HepG2 (cell line): ENCODE results near the gene CELF4.

Experiments used
- CEBPB ChIP-seq: IDR thresholded peaks from 2 replicates; pipeline ENCODE4 v1.6.1; 2011; ENCODE audit warnings: low read depth, low read length, improper control_type of control experiment, borderline replicate concordance
- JUN ChIP-seq: sonication (generic); formaldehyde crosslinking; IDR thresholded peaks from 2 replicates; pipeline ENCODE4 v1.4.0; 2020; ENCODE audit warnings: mild to moderate bottlenecking, missing genetic modification reagents
- KAT8 ChIP-seq: IDR thresholded peaks from 2 replicates; pipeline ENCODE4 v1.6.1; 2016; ENCODE audit warnings: missing genetic modification reagents, missing compliant biosample characterization
- KDM5A ChIP-seq: fragments of 200-600 bp; sonication (generic); IDR thresholded peaks from 2 replicates; pipeline ENCODE4 v1.7.0; 2018; ENCODE audit warnings: antibody characterized with exemption, mild to moderate bottlenecking, low read length, borderline replicate concordance
- KDM5B ChIP-seq: sonication (generic); formaldehyde crosslinking; IDR thresholded peaks from 2 replicates; pipeline ENCODE4 v1.4.0; 2020; ENCODE audit warnings: missing genetic modification reagents, mild to moderate bottlenecking, borderline replicate concordance
- NFYB ChIP-seq: sonication (generic); formaldehyde crosslinking; IDR thresholded peaks from 2 replicates; pipeline ENCODE4 v1.4.0; 2020; ENCODE audit warnings: missing genetic modification reagents
- POLR2A ChIP-seq, 2 experiments: IDR thresholded peaks; 2 replicates each; pipeline ENCODE4 v1.6.1; 2011; ENCODE audit warnings: low read depth in 2 of 2, low read length in 2 of 2, mild to moderate bottlenecking in 1 of 2, moderate library complexity in 1 of 2; ENCODE audit not compliant: insufficient read depth in 1 of 2
- SMC3 ChIP-seq: IDR thresholded peaks from 2 replicates; pipeline ENCODE4 v1.6.1; 2011; ENCODE audit warnings: low read length, improper control_type of control experiment
- ZNF777 ChIP-seq: sonication (generic); formaldehyde crosslinking; IDR thresholded peaks from 2 replicates; pipeline ENCODE4 v1.4.0; 2020; ENCODE audit warnings: missing genetic modification reagents
- ZSCAN21 ChIP-seq: sonication (generic); formaldehyde crosslinking; IDR thresholded peaks from 2 replicates; pipeline ENCODE4 v1.8.0; 2022; ENCODE audit warnings: mild to moderate bottlenecking, missing genetic modification reagents, moderate library complexity, borderline replicate concordance
- TF ChIP-seq, protein P1 (sequence below): IDR thresholded peaks from 2 replicates; pipeline ENCODE4 v1.6.1; 2016; ENCODE audit warnings: low read depth, borderline replicate concordance
- TF ChIP-seq, protein P2 (sequence below): sonication (generic); formaldehyde crosslinking; IDR thresholded peaks from 2 replicates; pipeline ENCODE4 v1.5.0; 2020; ENCODE audit warnings: missing genetic modification reagents

DNA sequence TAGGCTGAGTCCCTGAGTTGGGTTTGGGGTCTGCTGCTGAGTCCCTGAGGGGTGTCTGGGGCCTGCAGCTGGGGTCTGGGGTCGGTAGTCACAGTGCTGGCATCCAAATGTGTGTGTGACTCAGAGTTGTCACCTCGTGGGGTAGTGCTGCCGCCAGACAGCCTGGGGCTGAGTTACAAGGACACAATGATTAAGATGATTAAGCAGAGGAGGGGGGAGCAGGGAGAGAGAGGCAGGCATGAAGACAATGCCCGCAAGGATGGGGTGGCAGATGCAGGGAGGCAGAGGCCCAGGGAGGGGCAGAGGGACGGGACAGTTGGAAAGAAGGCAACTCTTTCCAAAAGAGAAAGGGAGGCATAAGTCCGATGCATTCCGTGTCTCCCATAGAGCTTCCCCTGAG, 120.2 kb downstream of the CELF4 start:
- TF ChIP-seq NFYB (CRISPR knock-in tag) (no peak), CEBPB (no peak), ZNF777 (no peak), KDM5A (no peak), JUN (CRISPR knock-in tag) (no peak), SMC3 (no peak), POLR2A (IDR thresholded peaks at IDR 0.05; ENCODE audit: insufficient read depth in 1 of 2, low read depth in 2 of 2, low read length in 2 of 2) (no peak), KDM5B (CRISPR knock-in tag) (no peak), KAT8 (CRISPR knock-in tag) (no peak), ZSCAN21 (CRISPR knock-in tag) (no peak)
- TF ChIP-seq, protein P1, sequence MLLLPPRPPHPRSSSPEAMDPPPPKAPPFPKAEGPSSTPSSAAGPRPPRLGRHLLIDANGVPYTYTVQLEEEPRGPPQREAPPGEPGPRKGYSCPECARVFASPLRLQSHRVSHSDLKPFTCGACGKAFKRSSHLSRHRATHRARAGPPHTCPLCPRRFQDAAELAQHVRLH (CRISPR knock-in tag), result no peak
- TF ChIP-seq, protein P2, sequence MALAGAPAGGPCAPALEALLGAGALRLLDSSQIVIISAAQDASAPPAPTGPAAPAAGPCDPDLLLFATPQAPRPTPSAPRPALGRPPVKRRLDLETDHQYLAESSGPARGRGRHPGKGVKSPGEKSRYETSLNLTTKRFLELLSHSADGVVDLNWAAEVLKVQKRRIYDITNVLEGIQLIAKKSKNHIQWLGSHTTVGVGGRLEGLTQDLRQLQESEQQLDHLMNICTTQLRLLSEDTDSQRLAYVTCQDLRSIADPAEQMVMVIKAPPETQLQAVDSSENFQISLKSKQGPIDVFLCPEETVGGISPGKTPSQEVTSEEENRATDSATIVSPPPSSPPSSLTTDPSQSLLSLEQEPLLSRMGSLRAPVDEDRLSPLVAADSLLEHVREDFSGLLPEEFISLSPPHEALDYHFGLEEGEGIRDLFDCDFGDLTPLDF, result no peak
